ENCODE results near the gene HNRNPA1.
"Not testable (repeated sequence)": the region's sequence is repeated elsewhere in the genome, so short reads cannot be mapped to it uniquely, and the experiment has no call there.

Gene HNRNPA1

DNA sequence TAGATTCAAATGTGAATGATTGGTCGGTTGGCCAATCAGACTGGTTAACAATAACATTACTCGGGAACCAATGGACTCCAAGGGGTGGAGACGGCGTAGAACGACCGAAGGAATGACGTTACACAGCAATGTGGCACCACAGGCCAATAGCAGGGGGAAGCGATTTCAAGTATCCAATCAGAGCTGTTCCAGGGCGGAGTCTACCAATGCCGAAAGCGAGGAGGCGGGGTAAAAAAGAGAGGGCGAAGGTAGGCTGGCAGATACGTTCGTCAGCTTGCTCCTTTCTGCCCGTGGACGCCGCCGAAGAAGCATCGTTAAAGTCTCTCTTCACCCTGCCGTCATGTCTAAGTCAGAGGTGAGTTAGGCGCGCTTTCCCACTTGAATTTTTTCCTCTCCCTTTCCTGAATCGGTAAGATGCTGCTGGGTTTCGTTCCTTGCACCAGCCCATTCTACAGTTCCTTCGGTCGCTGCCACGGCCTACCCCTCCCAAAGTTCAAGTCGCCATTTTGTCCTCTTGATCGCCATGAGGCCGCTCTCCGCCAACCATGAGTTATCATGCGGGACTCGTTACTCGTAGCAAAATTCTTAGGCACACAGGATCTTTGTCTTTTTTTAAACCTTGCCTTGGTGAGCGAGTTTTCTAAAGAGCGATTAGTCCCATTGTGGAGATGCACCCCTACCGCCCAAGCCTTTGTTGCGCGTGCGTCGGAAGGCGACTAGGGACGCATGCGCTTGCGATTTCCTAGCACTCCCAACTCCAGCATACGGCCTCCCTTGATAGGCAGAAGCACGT lies at the start of gene HNRNPA1:
TSS of gene HNRNPA1 (plus strand) at position 259 of the 793 bp plus-strand sequence. CDS start at position 341, 82 bp downstream.
- TF ChIP-seq, protein P1, sequence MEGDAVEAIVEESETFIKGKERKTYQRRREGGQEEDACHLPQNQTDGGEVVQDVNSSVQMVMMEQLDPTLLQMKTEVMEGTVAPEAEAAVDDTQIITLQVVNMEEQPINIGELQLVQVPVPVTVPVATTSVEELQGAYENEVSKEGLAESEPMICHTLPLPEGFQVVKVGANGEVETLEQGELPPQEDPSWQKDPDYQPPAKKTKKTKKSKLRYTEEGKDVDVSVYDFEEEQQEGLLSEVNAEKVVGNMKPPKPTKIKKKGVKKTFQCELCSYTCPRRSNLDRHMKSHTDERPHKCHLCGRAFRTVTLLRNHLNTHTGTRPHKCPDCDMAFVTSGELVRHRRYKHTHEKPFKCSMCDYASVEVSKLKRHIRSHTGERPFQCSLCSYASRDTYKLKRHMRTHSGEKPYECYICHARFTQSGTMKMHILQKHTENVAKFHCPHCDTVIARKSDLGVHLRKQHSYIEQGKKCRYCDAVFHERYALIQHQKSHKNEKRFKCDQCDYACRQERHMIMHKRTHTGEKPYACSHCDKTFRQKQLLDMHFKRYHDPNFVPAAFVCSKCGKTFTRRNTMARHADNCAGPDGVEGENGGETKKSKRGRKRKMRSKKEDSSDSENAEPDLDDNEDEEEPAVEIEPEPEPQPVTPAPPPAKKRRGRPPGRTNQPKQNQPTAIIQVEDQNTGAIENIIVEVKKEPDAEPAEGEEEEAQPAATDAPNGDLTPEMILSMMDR (IDR thresholded peaks at IDR 0.05; ENCODE audit: low read depth, low read length): no peak
- H3K4me3 ChIP-seq (ENCODE audit: low read depth, low read length): peak within 1 kb of the TSS; percentile 98

DNA sequence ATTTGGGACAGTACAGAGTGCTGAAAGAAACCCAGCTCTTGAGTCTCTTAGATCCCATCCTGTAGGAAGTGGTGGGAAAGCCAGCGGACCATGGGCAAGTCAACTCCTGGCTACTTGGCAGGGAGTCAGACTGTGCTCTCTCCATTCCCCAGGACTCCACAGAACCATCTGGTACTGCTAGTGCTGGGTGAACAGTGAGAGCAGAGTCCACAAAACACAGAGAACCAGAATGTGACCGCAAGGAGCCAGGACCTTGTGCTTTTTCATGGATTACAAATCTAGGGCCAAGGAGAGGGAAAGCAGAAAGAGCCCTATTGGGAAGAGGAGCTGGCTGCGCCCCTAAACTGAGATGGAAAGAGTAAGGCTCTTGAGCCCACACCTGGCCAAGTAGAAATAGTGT lies 49.3 kb upstream of the HNRNPA1 start:
- not testable (repeated sequence) for H3K4me3 ChIP-seq (ENCODE audit: low read depth, low read length)

DNA sequence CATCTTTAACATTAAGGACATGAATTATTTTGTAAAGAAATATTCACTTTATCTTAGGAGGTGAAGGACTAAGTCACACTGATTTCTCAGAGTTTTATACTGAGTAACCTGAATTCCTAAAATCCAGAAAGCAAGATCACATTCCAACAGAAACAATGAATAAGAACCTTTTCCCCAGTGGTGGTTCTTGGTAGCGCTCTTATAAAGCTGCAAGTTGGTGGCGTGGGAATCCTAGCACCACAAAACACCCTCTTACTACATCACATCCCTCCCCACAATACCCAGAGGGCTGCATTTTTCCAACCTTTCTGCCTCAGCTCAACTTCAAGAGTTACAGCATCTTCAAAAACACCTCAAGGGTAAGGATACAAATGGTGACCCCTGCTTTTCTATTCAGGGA lies 47.7 kb upstream of the HNRNPA1 start:
- no peak overlapping the region for H3K4me3 ChIP-seq (ENCODE audit: low read depth, low read length)
- TF ChIP-seq, protein P1 (IDR thresholded peaks at IDR 0.05; ENCODE audit: low read depth, low read length): no peak

DNA sequence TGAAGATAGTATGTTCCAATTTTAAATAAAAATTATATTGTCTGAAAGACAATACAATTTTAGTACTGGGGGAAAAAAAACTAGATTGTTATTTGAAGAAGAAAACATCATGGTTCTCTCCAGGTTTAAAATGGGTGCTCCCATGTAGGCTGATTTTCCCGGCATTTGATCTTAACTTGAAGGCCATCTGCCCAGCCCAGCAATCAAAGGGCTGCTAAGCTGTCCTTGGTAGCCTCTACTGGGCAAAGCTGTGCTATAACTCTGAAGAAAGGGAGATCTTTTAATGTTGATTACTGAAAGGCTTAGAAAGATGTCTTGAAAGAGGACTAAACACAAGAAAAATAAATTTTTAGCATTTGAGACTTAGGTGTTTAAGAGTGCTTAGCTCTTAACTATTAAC lies 42.0 kb upstream of the HNRNPA1 start:
- H3K4me3 ChIP-seq (ENCODE audit: low read depth, low read length): no peak overlapping the region
- TF ChIP-seq, protein P1 (IDR thresholded peaks at IDR 0.05; ENCODE audit: low read depth, low read length): no peak

DNA sequence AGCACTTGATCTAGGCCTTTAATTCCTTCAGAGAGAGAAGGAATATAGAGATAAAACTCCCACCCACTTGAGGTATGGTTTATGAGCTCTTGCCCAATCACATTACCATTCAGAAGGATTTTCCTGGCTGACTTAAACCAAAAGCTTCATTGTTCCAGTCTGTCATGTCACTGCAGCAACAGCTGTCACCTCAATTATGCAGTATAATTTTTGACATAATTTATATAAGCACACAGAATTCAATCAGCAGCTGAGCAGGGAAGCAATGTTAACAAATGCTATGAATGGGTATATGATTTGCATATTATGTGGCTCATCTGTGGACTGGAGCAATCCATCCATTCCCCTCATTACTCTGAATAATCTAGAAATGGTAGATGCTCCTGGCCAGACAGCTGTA lies 40.9 kb upstream of the HNRNPA1 start:
- H3K4me3 ChIP-seq (ENCODE audit: low read depth, low read length): no peak overlapping the region
- TF ChIP-seq, protein P1 (IDR thresholded peaks at IDR 0.05; ENCODE audit: low read depth, low read length): no peak

DNA sequence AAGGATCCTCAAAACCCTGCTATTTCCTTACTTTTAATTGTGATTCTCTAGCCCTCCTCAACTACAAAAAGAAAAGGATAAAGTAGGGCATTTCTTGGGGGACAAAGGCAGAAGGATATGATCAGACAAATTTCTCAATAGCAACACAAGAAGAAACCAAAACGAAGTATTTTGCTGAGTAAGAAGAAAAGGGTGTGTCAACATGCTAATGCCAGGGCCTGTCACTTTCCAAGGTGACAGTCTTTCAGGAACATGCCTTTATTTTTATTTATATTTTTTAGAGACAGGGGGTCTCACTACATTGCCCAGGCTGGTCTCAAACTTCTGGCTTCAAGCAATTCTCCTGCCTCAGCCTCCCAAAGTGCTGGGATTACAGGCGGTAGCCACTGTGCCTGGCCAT lies 40.4 kb upstream of the HNRNPA1 start:
- TF ChIP-seq, protein P1 (IDR thresholded peaks at IDR 0.05; ENCODE audit: low read depth, low read length): no peak
- H3K4me3 ChIP-seq (ENCODE audit: low read depth, low read length): no peak overlapping the region

DNA sequence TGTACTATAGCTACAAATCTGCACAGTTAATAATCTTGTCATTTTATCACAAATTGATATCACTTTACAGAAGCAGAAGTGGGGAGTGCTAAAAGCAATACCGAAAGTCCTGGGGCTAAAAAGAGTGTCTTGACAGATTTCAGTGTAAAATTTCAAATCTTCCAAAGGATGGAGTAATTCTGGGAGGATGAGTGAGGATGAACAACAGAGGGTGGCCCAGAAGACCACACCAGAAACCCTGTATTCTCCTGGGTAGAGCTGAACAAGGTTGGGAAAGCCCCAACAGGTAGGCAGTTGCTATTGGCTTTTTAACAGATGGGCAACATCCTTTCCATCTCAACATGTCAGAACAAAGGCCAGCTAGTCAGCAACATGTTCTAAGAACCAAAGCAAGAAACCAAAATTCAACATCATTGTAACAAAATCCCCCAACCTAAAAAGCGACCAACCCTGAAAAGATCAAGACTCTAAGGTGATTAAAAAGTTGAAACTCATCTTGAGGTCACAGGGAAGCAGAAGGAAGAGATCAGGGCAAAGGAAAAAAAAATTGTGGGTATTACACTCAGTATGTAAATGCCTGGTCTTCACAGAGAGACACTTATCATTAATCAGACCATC lies 39.4 kb upstream of the HNRNPA1 start:
- TF ChIP-seq, protein P1 (IDR thresholded peaks at IDR 0.05; ENCODE audit: low read depth, low read length): no peak
- H3K4me3 ChIP-seq (ENCODE audit: low read depth, low read length): no peak overlapping the region

Data from WI38 (cell line).